HepG2 (cell line): ENCODE data around the gene TMEM125. TPM values are rescaled to one million over a fixed set of nuclear protein-coding genes. Genes with fewer than 3 reads are reported as not detected.

Source experiments
- ARID5B ChIP-seq: IDR thresholded peaks from 2 replicates; pipeline ENCODE4 v1.4.0; 2020; ENCODE audit warnings: mild to moderate bottlenecking, missing genetic modification reagents
- CBFB ChIP-seq: sonication (generic); formaldehyde crosslinking; IDR thresholded peaks from 2 replicates; pipeline ENCODE4 v1.4.0; 2020; ENCODE audit warnings: missing genetic modification reagents
- CEBPZ ChIP-seq: IDR thresholded peaks from 2 replicates; pipeline ENCODE4 v1.6.1; 2012; ENCODE audit warnings: low read length, improper control_type of control experiment
- ETV5 ChIP-seq: IDR thresholded peaks from 2 replicates; pipeline ENCODE4 v1.6.1; 2018; ENCODE audit warnings: missing biosample characterization, missing genetic modification reagents, inconsistent platforms, borderline replicate concordance
- FOXA3 ChIP-seq: IDR thresholded peaks from 2 replicates; pipeline ENCODE4 v1.6.1; 2016; ENCODE audit warnings: missing genetic modification reagents, missing compliant biosample characterization
- GZF1 ChIP-seq: sonication (generic); formaldehyde crosslinking; IDR thresholded peaks from 2 replicates; pipeline ENCODE4 v1.5.1; 2020; ENCODE audit warnings: mild to moderate bottlenecking, missing genetic modification reagents
- KDM5B ChIP-seq: sonication (generic); formaldehyde crosslinking; IDR thresholded peaks from 2 replicates; pipeline ENCODE4 v1.4.0; 2020; ENCODE audit warnings: missing genetic modification reagents, mild to moderate bottlenecking, borderline replicate concordance
- MAX ChIP-seq: IDR thresholded peaks from 2 replicates; pipeline ENCODE4 v1.6.1; 2012; ENCODE audit warnings: inconsistent platforms
- SOX5 ChIP-seq: IDR thresholded peaks from 2 replicates; pipeline ENCODE4 v1.6.1; 2016; ENCODE audit warnings: borderline replicate concordance
- TBX2 ChIP-seq: sonication (generic); formaldehyde crosslinking; IDR thresholded peaks from 2 replicates; pipeline ENCODE4 v1.5.0; 2020; ENCODE audit warnings: missing genetic modification reagents, mild to moderate bottlenecking, borderline replicate concordance
- ZNF224 ChIP-seq: sonication (generic); formaldehyde crosslinking; IDR thresholded peaks from 2 replicates; pipeline ENCODE4 v1.5.0; 2020; ENCODE audit warnings: mild to moderate bottlenecking, missing genetic modification reagents
- ZNF441 ChIP-seq: sonication (generic); formaldehyde crosslinking; IDR thresholded peaks from 2 replicates; pipeline ENCODE4 v1.7.0; 2021; ENCODE audit warnings: missing genetic modification reagents, borderline replicate concordance
- ZNF563 ChIP-seq: sonication (generic); formaldehyde crosslinking; IDR thresholded peaks from 2 replicates; pipeline ENCODE4 v1.8.0; 2022; ENCODE audit warnings: mild to moderate bottlenecking, moderate library complexity, missing genetic modification reagents
- ZNF564 ChIP-seq: sonication (generic); formaldehyde crosslinking; IDR thresholded peaks from 2 replicates; pipeline ENCODE4 v1.8.1; 2023; ENCODE audit warnings: mild to moderate bottlenecking, missing genetic modification reagents
- ZNF709 ChIP-seq: sonication (generic); formaldehyde crosslinking; IDR thresholded peaks from 2 replicates; pipeline ENCODE4 v1.5.0; 2020; ENCODE audit warnings: mild to moderate bottlenecking, missing genetic modification reagents
- ZSCAN21 ChIP-seq: sonication (generic); formaldehyde crosslinking; IDR thresholded peaks from 2 replicates; pipeline ENCODE4 v1.8.0; 2022; ENCODE audit warnings: mild to moderate bottlenecking, missing genetic modification reagents, moderate library complexity, borderline replicate concordance
- polyA plus RNA-seq, 8 experiments: library from polyadenylated mRNA; depleted of rRNA in 3 of 8; stranded (reverse) in 7 of 8; unstranded in 1 of 8; fragments of >200 nt; fragmentation: Illumina TruSeq in 4 of 8; extraction: Trizol in 4 of 8; gene quantifications; 2 replicates each; pipeline versions ENCODE4 v1.2.1 to v1.2.3, GENCODE V29; 2011 to 2016; ENCODE audit warnings: low read depth in 4 of 8, missing spikeins in 1 of 8, mixed read lengths in 1 of 8; ENCODE audit not compliant: insufficient read depth in 1 of 8
- total RNA-seq, 5 experiments: library from RNA; depleted of rRNA; stranded (reverse); fragments of >200 nt; fragmentation: Illumina TruSeq; extraction: Trizol; gene quantifications; 2 replicates each; pipeline ENCODE4 v1.2.3, GENCODE V29; 2016; ENCODE audit warnings: low read depth in 1 of 5

TMEM125 gene
- total and polyA plus RNA-seq, 2 of the 13 experiments (the other 11 are each of a cell fraction or from before 2014, with no cell fraction given): 0.03 TPM; not detected in 1

- TF ChIP-seq MAX (peak; percentile 27; the same call in 1 of the 2 replicates), ARID5B (CRISPR knock-in tag) (peak; percentile 50), TBX2 (CRISPR knock-in tag) (peak; percentile 76; the same call in 1 of the 2 replicates), ZNF709 (CRISPR knock-in tag) (peak; percentile 43; the same call in 1 of the 2 replicates), KDM5B (CRISPR knock-in tag) (no peak; the same call in 1 of the 2 replicates), ZNF441 (CRISPR knock-in tag) (peak; percentile 31; the same call in 1 of the 2 replicates), CEBPZ (no peak), GZF1 (CRISPR knock-in tag) (no peak), ZNF563 (CRISPR knock-in tag) (peak; percentile 64; the same call in 1 of the 2 replicates), ZSCAN21 (CRISPR knock-in tag) (no peak), SOX5 (CRISPR knock-in tag) (no peak; the same call in 1 of the 2 replicates), ZNF224 (CRISPR knock-in tag) (0 out of 2 replicates have a peak, but pooled peaks have one; percentile 12), FOXA3 (CRISPR knock-in tag) (peak; percentile 48; the same call in 1 of the 2 replicates), ETV5 (CRISPR knock-in tag) (peak; percentile 64; the same call in 1 of the 2 replicates), CBFB (0 out of 2 replicates have a peak, but pooled peaks have one; percentile 8), ZNF564 (CRISPR knock-in tag) (0 out of 2 replicates have a peak, but pooled peaks have one; percentile 16)
Observed at GRCh38 chr1:43285269-43285990, 15.6 kb downstream of the TMEM125 start, which contains the start of gene C1orf210 (continued).
